Astrocyte of the spinal cord (primary cell): ENCODE data around the gene RALGPS1.

Experiments used
- DNase-seq: peaks from one replicate; pipeline ENCODE4 v3.0.0; 2011; ENCODE audit warnings: low read depth, low spot score
- H3K4me3 ChIP-seq: 2 replicates; pipeline ENCODE4 v1.5.1; 2011; ENCODE audit warnings: low read depth, mild to moderate bottlenecking, low read length, moderate library complexity
- CTCF ChIP-seq: IDR thresholded peaks from 2 replicates; pipeline ENCODE4 v1.5.1; 2012; ENCODE audit warnings: low read depth, mild to moderate bottlenecking, low read length, inconsistent platforms
- in situ Hi-C: cut with HindIII; loops from 2 replicates; pipeline ENCODE4 v1.10.0; 2017; ENCODE audit warnings: low sequenced_read_pairs

Gene RALGPS1

DNA sequence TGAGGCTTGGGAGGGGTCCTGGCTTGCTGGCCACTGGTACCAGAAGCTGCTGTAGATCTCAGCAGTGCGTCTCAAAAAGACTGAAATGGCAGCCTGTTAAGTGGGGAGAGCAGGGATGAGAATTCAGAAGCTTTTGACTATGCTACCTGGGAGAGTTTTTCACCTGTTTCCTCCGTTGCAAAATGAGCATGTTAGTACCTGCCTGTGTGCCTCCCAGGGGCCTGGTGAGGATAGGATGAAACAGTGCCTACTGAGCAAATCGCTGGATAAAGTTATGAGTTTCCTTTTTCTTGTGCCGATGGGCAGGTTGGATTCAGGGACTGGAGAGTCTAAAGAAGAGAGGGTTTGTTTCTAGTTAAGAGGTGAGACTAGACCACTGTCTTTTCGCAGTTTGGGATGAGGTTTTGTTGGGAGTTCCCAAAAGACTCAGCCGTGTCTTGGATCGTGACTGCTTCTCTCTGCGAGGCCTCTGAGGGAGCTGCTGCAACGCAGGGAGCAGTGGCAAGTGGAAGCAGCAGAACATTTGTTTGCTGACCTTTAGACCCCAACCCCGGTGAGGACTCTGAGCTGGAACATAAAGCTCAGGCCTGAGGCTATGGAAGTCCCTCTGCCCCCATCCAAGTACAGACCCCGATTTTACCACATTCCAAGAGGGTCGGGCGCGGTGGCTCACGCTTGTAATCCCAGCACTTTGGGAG lies 1.4 kb downstream of the RALGPS1 start:
- TF ChIP-seq CTCF: no peak
- DNase-seq: no peak
- no peak overlapping the region for H3K4me3 ChIP-seq
- in situ Hi-C loops: no loop called here

DNA sequence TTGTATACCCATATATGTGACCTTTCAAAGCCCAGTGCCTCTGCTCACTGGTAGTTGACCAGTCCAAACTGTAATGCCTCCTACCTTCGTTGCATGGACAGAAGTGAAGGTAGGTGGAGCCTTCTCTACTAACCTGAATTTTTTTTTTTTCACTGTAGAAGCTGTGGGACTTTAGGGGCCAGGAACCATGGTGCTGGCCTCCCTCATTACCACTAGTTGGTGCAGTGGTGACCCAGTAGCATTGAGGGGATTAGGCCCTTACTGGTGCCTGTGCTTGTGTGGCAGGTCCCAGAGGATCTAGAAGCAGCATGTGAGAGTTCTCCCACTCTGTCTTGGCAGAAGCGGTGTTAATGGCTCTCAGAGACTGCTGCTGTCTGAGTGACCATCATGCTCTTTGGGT lies 2.3 kb downstream of the RALGPS1 start:
- no peak for TF ChIP-seq CTCF
- DNase-seq: no peak
- in situ Hi-C loops: no loop called here
- no peak overlapping the region for H3K4me3 ChIP-seq

- no peak for DNase-seq
- TF ChIP-seq CTCF: no peak
- no peak overlapping the region for H3K4me3 ChIP-seq
- in situ Hi-C loops: no loop called here
Measured at GRCh38 chr9:126919193-126919592, 4.6 kb downstream of the RALGPS1 start.

GRCh38 chr9:126925876-126926275 lies 11.3 kb downstream of the RALGPS1 start:
- no peak for DNase-seq
- no peak for TF ChIP-seq CTCF
- in situ Hi-C loops: no loop called here

GRCh38 chr9:126926364-126926763 lies 11.8 kb downstream of the RALGPS1 start:
- TF ChIP-seq CTCF: no peak
- H3K4me3 ChIP-seq: no peak overlapping the region
- in situ Hi-C loops: no loop called here
- DNase-seq: no peak

More at GRCh38 chr9:126925876-126926275, 11.3 kb downstream of the RALGPS1 start:
- H3K4me3 ChIP-seq: no peak overlapping the region

DNA sequence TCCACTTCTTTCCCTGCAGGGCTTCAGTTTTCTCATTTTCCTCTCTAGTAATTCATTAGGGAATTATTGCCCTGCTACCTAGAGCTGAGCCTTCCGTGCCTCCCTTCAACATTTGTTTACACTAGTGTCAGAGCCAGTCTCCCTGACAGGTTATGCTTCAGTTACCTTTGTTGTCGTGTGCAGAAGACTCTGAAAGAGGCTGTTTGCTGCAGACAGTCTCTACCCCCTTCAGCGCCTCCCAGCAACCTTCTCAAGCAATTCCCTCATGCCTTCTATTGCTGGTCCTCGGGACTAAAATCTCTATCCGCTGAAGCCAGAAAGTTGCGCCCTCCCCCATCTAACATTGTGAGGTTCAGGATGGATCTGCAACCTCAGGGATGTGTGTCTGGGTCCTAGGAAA lies 12.8 kb downstream of the RALGPS1 start:
- in situ Hi-C loops: no loop called here
- no peak overlapping the region for H3K4me3 ChIP-seq
- no peak for DNase-seq
- TF ChIP-seq CTCF: no peak

DNA sequence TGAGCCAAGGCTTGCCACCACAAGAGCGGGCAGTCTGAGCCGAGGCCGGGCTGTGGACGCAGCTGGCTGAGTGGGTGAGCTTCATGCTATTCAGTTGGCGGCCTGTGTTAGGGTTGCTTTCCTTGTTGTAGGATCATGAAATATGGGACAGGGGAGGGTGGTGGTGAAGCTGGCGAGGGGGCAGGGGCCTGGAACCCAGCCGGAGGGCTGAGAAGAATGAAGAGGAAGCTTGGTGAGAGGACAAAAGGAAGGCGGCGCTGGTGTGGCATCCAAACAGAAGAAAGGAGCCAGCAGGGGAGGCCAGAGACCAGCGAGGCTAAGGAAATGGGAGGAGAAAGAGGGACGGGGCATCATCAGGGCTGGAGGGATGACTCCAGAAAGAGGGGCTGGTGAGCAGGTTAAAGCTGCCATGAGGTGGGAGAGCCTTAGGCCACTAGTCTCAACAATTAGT lies 18.3 kb downstream of the RALGPS1 start:
- H3K4me3 ChIP-seq: no peak overlapping the region
- peak; percentile 9 for TF ChIP-seq CTCF
- DNase-seq: no peak
- in situ Hi-C loops: no loop called here
